HEK293 (cell line): Measurements from ENCODE around the gene EML1.

Experiments
- CTCF ChIA-PET: fragments of 350-600 bp; formaldehyde crosslinking; extraction: SDS; loops from one replicate; lab custom pipeline; 2021; ENCODE audit warnings: antibody characterized with exemption; lab: Yijun Ruan, JAX
- POLR2A ChIA-PET: fragments of 300-600 bp; formaldehyde crosslinking; extraction: SDS; loops from one replicate; lab custom pipeline; 2020; ENCODE audit warnings: antibody characterized with exemption, inconsistent platforms; lab: Yijun Ruan, JAX
- H3K27ac ChIP-seq: fragments of 200-500 bp; sonication (Bioruptor generic); 2 replicates; pipeline ENCODE4 v1.5.1; 2014; ENCODE audit warnings: low read depth, low read length, control low read depth, inconsistent platforms; ENCODE audit errors: extremely low read depth
- H3K36me3 ChIP-seq, 2 experiments: fragments of 200-500 bp in 1 of 2; sonication (Bioruptor generic) in 1 of 2; 1 replicate in 1 of 2; 2 replicates in 1 of 2; pipeline ENCODE4 v1.5.1; 2014 to 2017; ENCODE audit warnings: inconsistent platforms in 2 of 2, low read length in 2 of 2; ENCODE audit not compliant: control insufficient read depth in 2 of 2, insufficient read depth in 1 of 2
- H3K4me1 ChIP-seq: fragments of 200-500 bp; sonication (Bioruptor generic); 2 replicates; pipeline ENCODE4 v1.5.1; 2014; ENCODE audit warnings: mild to moderate bottlenecking, low read length, inconsistent platforms; ENCODE audit not compliant: control insufficient read depth, insufficient read depth
- H3K4me3 ChIP-seq: 2 replicates; pipeline ENCODE4 v1.5.1; 2011; ENCODE audit warnings: low read depth, mild to moderate bottlenecking, control low read depth, low read length, moderate library complexity
- H3K9me3 ChIP-seq: fragments of 200-500 bp; sonication (Bioruptor generic); 2 replicates; pipeline ENCODE4 v1.5.1; 2014; ENCODE audit warnings: low read depth, low read length, inconsistent platforms; ENCODE audit not compliant: control insufficient read depth, insufficient read depth
- HOXA7 ChIP-seq: sonication (generic); formaldehyde crosslinking; IDR thresholded peaks from 2 replicates; pipeline ENCODE4 v1.8.1; 2022; ENCODE audit warnings: missing genetic modification reagents, borderline replicate concordance
- PRDM1 ChIP-seq: fragments of 450-650 bp; formaldehyde crosslinking; IDR thresholded peaks from 2 replicates; pipeline ENCODE4; 2016; ENCODE audit warnings: missing biosample characterization, missing genetic modification characterization
- SETDB1 ChIP-seq: IDR thresholded peaks from one replicate; pipeline ENCODE4 v1.6.1; 2017; ENCODE audit warnings: mild to moderate bottlenecking, low read length, moderate library complexity, mixed read lengths; ENCODE audit not compliant: insufficient read length
- TRIM28 ChIP-seq: IDR thresholded peaks from 2 replicates; pipeline ENCODE4 v1.6.1; 2011; ENCODE audit warnings: low read length, control low read depth, borderline replicate concordance
- ZBTB48 ChIP-seq: fragments of 450-650 bp; formaldehyde crosslinking; IDR thresholded peaks from 2 replicates; pipeline ENCODE4 v1.5.1; 2016; ENCODE audit warnings: missing biosample characterization, missing genetic modification characterization
- ZBTB6 ChIP-seq: fragments of 450-650 bp; formaldehyde crosslinking; IDR thresholded peaks from 2 replicates; pipeline ENCODE4 v1.5.1; 2017; ENCODE audit warnings: missing biosample characterization, missing genetic modification characterization
- ZFP37 ChIP-seq: fragments of 450-650 bp; formaldehyde crosslinking; IDR thresholded peaks from 2 replicates; pipeline ENCODE4 v1.5.1; 2016; ENCODE audit warnings: missing biosample characterization, missing genetic modification characterization
- ZNF121 ChIP-seq: fragments of 450-650 bp; formaldehyde crosslinking; IDR thresholded peaks from 2 replicates; pipeline ENCODE4 v1.5.1; 2016; ENCODE audit warnings: missing biosample characterization, missing genetic modification characterization
- ZNF169 ChIP-seq: fragments of 450-650 bp; formaldehyde crosslinking; IDR thresholded peaks from 2 replicates; pipeline ENCODE4 v1.5.1; 2016; ENCODE audit warnings: missing biosample characterization, missing genetic modification characterization
- ZNF184 ChIP-seq: fragments of 450-650 bp; IDR thresholded peaks from 2 replicates; pipeline ENCODE4 v1.5.1; 2018; ENCODE audit warnings: missing biosample characterization, mild to moderate bottlenecking, missing genetic modification characterization
- ZNF221 ChIP-seq: fragments of 450-650 bp; formaldehyde crosslinking; IDR thresholded peaks from 2 replicates; pipeline ENCODE4 v1.5.1; 2017; ENCODE audit warnings: missing biosample characterization, missing genetic modification characterization, borderline replicate concordance
- ZNF426 ChIP-seq: fragments of 450-650 bp; formaldehyde crosslinking; IDR thresholded peaks from 2 replicates; pipeline ENCODE4 v1.5.1; 2017; ENCODE audit warnings: missing biosample characterization, missing genetic modification characterization, mild to moderate bottlenecking, inconsistent platforms, moderate library complexity
- ZNF530 ChIP-seq: fragments of 450-650 bp; formaldehyde crosslinking; IDR thresholded peaks from 2 replicates; pipeline ENCODE4 v1.5.1; 2016; ENCODE audit warnings: low read depth, missing biosample characterization, missing genetic modification characterization
- ZSCAN23 ChIP-seq: fragments of 450-650 bp; formaldehyde crosslinking; IDR thresholded peaks from 2 replicates; pipeline ENCODE4 v1.5.1; 2016; ENCODE audit warnings: missing biosample characterization, missing genetic modification characterization
- TF ChIP-seq, protein P1 (sequence below): fragments of 450-650 bp; formaldehyde crosslinking; IDR thresholded peaks from 2 replicates; pipeline ENCODE4 v1.5.1; 2016; ENCODE audit warnings: missing biosample characterization, missing genetic modification characterization

EML1 gene

GRCh38 chr14:99976681-99977080 lies 183.5 kb downstream of the EML1 start:
- TF ChIP-seq ZNF530 (tag by site-specific recombination) (no peak), SETDB1 (peak; percentile 5), ZNF426 (tag by site-specific recombination) (no peak), ZNF169 (no peak), ZNF184 (no peak), ZBTB48 (tag by site-specific recombination) (no peak), ZNF221 (tag by site-specific recombination) (no peak), HOXA7 (CRISPR knock-in tag) (no peak)
- TF ChIP-seq, all 188 proteins: peak for 1
- Histone ChIP-seq H3K36me3 (peaks cover 0 to 3% of the 10 kb centered on the region in 2 experiments; a peak in 1 of 3 replicates), H3K4me1 (peaks cover 17% of the 10 kb centered on the region), H3K4me3 (no peak overlapping the region), H3K9me3 (no peaks in the 10 kb centered on the region; the same call in 1 of the 2 replicates), H3K27ac (no peak overlapping the region)
- POLR2A ChIA-PET: no interaction called here
- CTCF ChIA-PET: interaction anchor here (1.0 kb wide), 1 partner anchor 49 kb away, joined by 4 read pairs; no protein-coding TSS in a partner anchor

DNA sequence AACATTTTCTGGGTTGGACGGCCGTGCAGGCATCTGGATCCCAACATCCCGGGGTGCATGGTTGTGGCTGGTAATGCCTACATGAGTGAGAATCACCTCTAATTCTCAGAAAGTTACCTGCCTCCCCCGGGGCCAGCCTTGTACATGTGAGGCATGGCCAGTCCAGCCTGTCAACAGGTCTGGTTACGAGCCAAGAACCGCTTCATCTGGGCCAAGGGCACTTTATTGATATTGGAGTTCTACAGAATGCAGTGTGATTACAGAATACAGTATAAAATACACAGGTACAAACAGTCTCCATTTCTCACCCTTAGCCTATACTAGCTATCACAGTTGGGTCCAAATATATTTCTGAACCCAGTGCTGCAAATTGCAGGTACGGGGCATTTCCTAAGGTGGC lies 187.1 kb downstream of the EML1 start:
- TF ChIP-seq, protein P1, sequence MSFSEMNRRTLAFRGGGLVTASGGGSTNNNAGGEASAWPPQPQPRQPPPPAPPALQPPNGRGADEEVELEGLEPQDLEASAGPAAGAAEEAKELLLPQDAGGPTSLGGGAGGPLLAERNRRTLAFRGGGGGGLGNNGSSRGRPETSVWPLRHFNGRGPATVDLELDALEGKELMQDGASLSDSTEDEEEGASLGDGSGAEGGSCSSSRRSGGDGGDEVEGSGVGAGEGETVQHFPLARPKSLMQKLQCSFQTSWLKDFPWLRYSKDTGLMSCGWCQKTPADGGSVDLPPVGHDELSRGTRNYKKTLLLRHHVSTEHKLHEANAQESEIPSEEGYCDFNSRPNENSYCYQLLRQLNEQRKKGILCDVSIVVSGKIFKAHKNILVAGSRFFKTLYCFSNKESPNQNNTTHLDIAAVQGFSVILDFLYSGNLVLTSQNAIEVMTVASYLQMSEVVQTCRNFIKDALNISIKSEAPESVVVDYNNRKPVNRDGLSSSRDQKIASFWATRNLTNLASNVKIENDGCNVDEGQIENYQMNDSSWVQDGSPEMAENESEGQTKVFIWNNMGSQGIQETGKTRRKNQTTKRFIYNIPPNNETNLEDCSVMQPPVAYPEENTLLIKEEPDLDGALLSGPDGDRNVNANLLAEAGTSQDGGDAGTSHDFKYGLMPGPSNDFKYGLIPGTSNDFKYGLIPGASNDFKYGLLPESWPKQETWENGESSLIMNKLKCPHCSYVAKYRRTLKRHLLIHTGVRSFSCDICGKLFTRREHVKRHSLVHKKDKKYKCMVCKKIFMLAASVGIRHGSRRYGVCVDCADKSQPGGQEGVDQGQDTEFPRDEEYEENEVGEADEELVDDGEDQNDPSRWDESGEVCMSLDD (tag by site-specific recombination): no peak
- TF ChIP-seq ZFP37 (tag by site-specific recombination) (no peak), ZBTB6 (tag by site-specific recombination) (no peak), ZSCAN23 (tag by site-specific recombination) (no peak), TRIM28 (no peak)
- H3K27ac ChIP-seq: peak overlapping the region; percentile 47
- CTCF ChIA-PET: interaction anchor here (0.7 to 4.2 kb wide), 6 partner anchors 41 to 467 kb away, joined by 3 to 62 read pairs (median 20); no protein-coding TSS in a partner anchor
- H3K4me3 ChIP-seq: no peak overlapping the region
- POLR2A ChIA-PET: interaction anchor here (1.4 kb wide), 1 partner anchor 9 kb away, joined by 3 read pairs; no protein-coding TSS in a partner anchor
- H3K36me3 ChIP-seq: peaks cover 0 to 3% of the 10 kb centered on the region in 2 experiments; a peak in 1 of 3 replicates
- H3K4me1 ChIP-seq: peaks cover 32% of the 10 kb centered on the region
- no peaks in the 10 kb centered on the region; the same call in 1 of the 2 replicates for H3K9me3 ChIP-seq

- POLR2A ChIA-PET: interaction anchor here (1.4 kb wide), 1 partner anchor 11 kb away, joined by 3 read pairs; no protein-coding TSS in a partner anchor
- no peak for TF ChIP-seq ZNF121
- TF ChIP-seq PRDM1: peak; percentile 86
- Histone ChIP-seq H3K9me3 (no peaks in the 10 kb centered on the region), H3K4me1 (peaks cover 32% of the 10 kb centered on the region), H3K4me3 (no peak overlapping the region), H3K36me3 (no peaks in the 10 kb centered on the region; a peak in 1 of 3 replicates), H3K27ac (no peak overlapping the region)
- CTCF ChIA-PET: interaction anchor here (0.6 to 4.2 kb wide), 24 partner anchors 8 to 211 kb away, joined by 3 to 62 read pairs (median 6); no protein-coding TSS in a partner anchor
These were observed 188.6 kb downstream of the EML1 start for GRCh38 chr14:99981806-99982205.
